ENCODE results near the gene CAMK1D.
"Not testable (repeated sequence)": the region's sequence is repeated elsewhere in the genome, so short reads cannot be mapped to it uniquely, and the experiment has no call there.

Gene CAMK1D

DNA sequence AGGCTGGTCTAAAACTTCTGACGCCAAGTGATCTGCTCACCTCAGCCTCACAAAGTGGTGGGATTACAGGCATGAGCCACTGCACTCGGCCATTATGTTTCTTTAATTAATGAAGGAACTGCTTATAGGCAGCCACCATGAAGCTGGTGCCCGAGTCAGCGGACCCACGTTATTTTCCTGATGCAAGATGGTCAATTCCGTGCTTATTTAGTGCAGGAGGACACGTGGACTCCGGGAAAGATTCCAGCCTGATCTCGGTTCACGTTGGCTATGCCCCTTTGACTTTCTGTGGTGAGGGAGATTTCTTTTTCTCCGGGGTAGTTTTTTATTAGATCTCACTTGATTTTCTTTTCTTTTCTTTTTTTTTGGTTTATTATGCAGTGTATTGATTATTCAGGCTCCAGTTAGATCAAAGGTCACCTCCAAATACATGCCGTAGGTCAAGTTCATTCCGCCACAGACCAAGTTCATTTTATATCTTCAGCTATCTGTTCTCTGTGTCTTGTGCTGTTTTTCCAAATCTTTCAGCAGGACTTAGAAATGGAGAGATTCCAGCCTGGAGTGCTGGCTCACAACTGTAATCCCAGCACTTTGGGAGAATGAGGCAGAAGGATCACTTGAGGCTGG is 8.3 kb downstream of the CAMK1D start:
- H3K4me3 ChIP-seq (ENCODE audit: low read length), result no peak overlapping the region
- no peaks in the 10 kb centered on the region for H3K36me3 ChIP-seq (ENCODE audit: control insufficient read depth, insufficient read depth, low read length)
- peaks cover 5% of the 10 kb centered on the region for H3K27me3 ChIP-seq (ENCODE audit: control insufficient read depth, insufficient read depth, low read length)
- no peak overlapping the region for H3K9ac ChIP-seq (ENCODE audit: low read length)
- no peaks in the 10 kb centered on the region for H3K9me3 ChIP-seq (ENCODE audit: control insufficient read depth, low read length)
- no peaks in the 10 kb centered on the region for H3K4me1 ChIP-seq (ENCODE audit: control insufficient read depth, insufficient read depth, low read length)

DNA sequence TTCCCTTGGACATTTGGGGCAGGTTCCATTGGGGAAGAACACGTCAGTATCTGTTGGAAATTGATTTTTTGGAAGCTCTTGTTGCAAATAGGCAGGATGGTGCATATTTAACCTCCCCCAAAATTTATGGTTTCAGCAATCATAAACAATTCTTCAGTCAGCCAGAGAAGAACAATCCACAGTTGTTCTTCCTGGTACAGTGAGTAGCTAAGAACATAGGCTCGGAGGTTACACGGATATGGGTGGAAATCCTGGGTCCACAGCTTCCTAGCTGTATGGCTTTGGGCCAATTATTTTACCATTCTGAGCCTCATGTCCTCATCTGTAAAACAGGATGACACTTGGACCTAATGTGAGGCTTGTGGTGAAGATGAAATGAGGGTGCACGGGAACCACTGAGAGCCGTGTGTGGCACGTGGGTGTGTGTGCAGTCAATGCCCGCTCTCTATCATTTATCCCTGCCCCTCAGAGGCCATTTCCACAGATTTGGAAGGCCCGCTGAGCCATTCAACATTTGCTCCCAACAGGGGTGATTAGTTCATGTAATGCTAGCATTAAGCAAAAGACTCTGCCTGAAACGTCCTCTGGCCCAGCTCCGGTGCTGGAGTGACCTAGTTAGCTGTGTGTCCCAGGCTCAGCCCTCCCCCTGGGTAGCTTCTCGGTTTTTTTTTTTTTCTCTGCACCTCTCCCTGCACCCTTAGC is 9.7 kb downstream of the CAMK1D start:
- no peaks in the 10 kb centered on the region for H3K36me3 ChIP-seq (ENCODE audit: control insufficient read depth, insufficient read depth, low read length)
- H3K9ac ChIP-seq (ENCODE audit: low read length), result no peak overlapping the region
- H3K27me3 ChIP-seq (ENCODE audit: control insufficient read depth, insufficient read depth, low read length), result no peaks in the 10 kb centered on the region
- H3K9me3 ChIP-seq (ENCODE audit: control insufficient read depth, low read length), result no peaks in the 10 kb centered on the region
- H3K4me1 ChIP-seq (ENCODE audit: control insufficient read depth, insufficient read depth, low read length), result no peaks in the 10 kb centered on the region
- no peak overlapping the region for H3K4me3 ChIP-seq (ENCODE audit: low read length)

DNA sequence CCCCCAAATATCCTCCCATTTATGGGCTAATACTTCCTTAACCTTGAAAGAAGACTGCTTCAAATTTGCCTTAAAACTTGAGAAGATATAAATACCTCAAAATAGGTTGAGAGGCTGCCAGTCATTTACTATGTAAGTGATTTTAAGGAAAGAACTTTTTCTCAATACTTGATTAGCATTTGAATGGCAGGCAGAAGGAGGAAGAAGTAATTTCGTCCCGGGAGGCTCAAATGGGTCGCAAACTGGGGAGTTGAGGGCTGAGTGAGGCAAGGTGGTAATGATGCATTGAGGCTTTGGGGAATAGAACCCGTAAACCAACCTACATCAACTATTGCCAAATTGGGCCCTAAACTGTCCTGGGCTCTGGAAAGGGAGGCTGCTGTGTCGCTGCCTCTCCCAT is 11.1 kb downstream of the CAMK1D start:
- H3K4me3 ChIP-seq (ENCODE audit: low read length), result no peak overlapping the region
- no peaks in the 10 kb centered on the region for H3K27me3 ChIP-seq (ENCODE audit: control insufficient read depth, insufficient read depth, low read length)
- no peaks in the 10 kb centered on the region for H3K9me3 ChIP-seq (ENCODE audit: control insufficient read depth, low read length)
- H3K36me3 ChIP-seq (ENCODE audit: control insufficient read depth, insufficient read depth, low read length), result no peaks in the 10 kb centered on the region
- H3K4me1 ChIP-seq (ENCODE audit: control insufficient read depth, insufficient read depth, low read length), result no peaks in the 10 kb centered on the region
- no peak overlapping the region for H3K9ac ChIP-seq (ENCODE audit: low read length)

DNA sequence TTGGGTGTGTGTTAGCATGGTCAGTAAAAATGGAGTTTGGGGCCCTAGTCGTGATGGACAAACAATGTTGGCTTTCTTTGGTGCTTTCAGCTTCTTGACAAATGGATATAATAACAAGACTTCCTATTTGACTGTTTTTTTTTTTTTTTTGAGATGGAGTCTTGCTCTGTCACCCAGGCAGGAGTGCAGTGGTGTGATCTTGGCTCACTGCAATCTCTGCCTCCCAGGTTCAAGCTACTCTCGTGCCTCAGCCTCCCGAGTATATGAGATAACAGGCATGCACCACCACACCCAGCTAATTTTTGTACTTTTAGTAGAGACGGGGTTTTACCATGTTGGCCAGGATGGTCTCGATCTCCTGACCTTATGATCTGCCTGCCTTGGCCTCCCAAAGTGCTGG is 11.8 kb downstream of the CAMK1D start:
- H3K4me3 ChIP-seq (ENCODE audit: low read length); H3K4me1 ChIP-seq (ENCODE audit: control insufficient read depth, insufficient read depth, low read length); H3K36me3 ChIP-seq (ENCODE audit: control insufficient read depth, insufficient read depth, low read length); H3K9ac ChIP-seq (ENCODE audit: low read length); H3K9me3 ChIP-seq (ENCODE audit: control insufficient read depth, low read length); H3K27me3 ChIP-seq (ENCODE audit: control insufficient read depth, insufficient read depth, low read length): not testable (repeated sequence)

DNA sequence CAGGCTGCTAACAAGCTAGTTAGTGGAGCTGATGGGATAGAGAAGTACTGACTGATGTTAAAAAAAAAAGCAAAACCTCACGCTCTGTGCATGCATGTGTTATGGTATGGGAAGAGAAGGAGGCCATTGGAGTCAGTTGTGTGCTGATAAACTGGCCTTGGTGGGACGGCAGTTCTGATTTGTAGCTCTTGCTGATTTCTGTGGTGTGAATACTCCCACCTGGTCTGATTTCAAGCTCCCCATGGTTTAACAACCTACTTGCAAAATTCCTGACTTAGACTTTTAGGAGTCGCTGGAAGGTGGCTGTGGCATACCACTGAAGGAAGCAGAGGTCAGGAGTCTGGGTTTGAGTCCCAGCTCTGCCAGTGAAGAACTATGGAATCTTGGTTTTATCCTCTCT is 15.2 kb downstream of the CAMK1D start:
- no peaks in the 10 kb centered on the region for H3K36me3 ChIP-seq (ENCODE audit: control insufficient read depth, insufficient read depth, low read length)
- H3K4me1 ChIP-seq (ENCODE audit: control insufficient read depth, insufficient read depth, low read length), result no peaks in the 10 kb centered on the region
- no peaks in the 10 kb centered on the region for H3K9me3 ChIP-seq (ENCODE audit: control insufficient read depth, low read length)
- H3K27me3 ChIP-seq (ENCODE audit: control insufficient read depth, insufficient read depth, low read length), result no peaks in the 10 kb centered on the region
- H3K9ac ChIP-seq (ENCODE audit: low read length), result no peak overlapping the region
- no peak overlapping the region for H3K4me3 ChIP-seq (ENCODE audit: low read length)

DNA sequence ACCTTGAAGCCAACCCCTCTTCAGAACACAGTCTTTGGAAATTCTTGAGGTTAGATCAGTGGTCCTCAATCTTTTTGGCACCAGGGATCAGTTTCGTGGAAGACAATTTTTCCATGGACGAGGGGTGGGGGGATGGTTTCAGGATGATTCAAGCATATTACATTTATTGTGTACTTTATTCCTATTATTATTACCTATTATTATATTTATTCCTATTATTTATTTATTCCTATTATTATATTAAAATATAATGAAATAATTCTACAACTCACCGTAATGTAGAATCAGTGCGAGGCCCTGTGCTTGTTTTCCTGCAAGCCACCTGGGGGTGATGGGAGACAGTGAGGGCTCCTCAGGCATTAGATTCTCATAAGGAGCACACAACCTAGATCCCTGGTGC is 17.9 kb downstream of the CAMK1D start:
- H3K4me3 ChIP-seq (ENCODE audit: low read length), result no peak overlapping the region
- no peaks in the 10 kb centered on the region for H3K4me1 ChIP-seq (ENCODE audit: control insufficient read depth, insufficient read depth, low read length)
- no peak overlapping the region for H3K9ac ChIP-seq (ENCODE audit: low read length)
- no peaks in the 10 kb centered on the region for H3K36me3 ChIP-seq (ENCODE audit: control insufficient read depth, insufficient read depth, low read length)
- H3K9me3 ChIP-seq (ENCODE audit: control insufficient read depth, low read length), result no peaks in the 10 kb centered on the region
- no peaks in the 10 kb centered on the region for H3K27me3 ChIP-seq (ENCODE audit: control insufficient read depth, insufficient read depth, low read length)

DNA sequence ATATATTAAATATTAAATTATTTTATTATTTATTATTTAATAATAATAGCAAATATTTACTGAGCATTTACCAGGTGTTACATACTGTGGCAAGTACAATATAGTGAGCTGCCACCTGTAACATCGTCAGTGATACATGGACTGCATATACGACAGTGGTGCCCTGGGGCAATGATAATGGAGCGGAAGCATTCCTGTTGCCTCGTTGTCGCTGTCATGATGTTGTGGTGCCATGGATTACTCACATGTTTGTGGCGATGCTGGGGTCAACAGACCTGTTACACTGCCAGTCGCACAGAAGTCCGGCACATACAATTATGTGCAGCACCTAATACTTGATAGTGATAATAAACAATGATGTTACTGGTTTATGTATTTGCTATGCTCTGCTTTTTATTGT is 20.6 kb downstream of the CAMK1D start:
- no peaks in the 10 kb centered on the region for H3K9me3 ChIP-seq (ENCODE audit: control insufficient read depth, low read length)
- no peaks in the 10 kb centered on the region for H3K36me3 ChIP-seq (ENCODE audit: control insufficient read depth, insufficient read depth, low read length)
- H3K4me3 ChIP-seq (ENCODE audit: low read length), result no peak overlapping the region
- H3K27me3 ChIP-seq (ENCODE audit: control insufficient read depth, insufficient read depth, low read length), result no peaks in the 10 kb centered on the region
- H3K9ac ChIP-seq (ENCODE audit: low read length), result no peak overlapping the region
- no peaks in the 10 kb centered on the region for H3K4me1 ChIP-seq (ENCODE audit: control insufficient read depth, insufficient read depth, low read length)

DNA sequence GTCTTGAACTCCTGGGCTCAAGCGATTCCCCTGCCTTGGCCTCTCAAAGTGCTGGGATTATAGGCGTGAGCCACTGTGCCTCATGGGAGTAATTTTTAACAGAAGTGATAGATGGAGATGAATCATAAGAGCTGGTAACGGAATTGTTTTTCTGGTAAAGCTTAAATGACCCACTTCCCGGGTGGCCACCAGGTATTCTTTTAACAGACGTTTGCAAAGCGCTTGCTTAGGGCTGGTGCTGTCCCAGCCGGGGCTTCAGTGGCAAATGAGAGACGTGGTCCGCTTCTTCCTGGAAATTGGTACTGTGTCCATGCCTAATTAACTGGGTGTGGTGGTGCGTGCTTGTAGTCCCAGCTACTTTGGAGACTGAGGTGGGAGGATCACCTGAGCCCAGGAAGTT is 23.5 kb downstream of the CAMK1D start:
- Histone ChIP-seq H3K9ac (ENCODE audit: low read length) (no peak overlapping the region), H3K9me3 (ENCODE audit: control insufficient read depth, low read length) (no peaks in the 10 kb centered on the region), H3K4me3 (ENCODE audit: low read length) (no peak overlapping the region), H3K27me3 (ENCODE audit: control insufficient read depth, insufficient read depth, low read length) (no peaks in the 10 kb centered on the region), H3K36me3 (ENCODE audit: control insufficient read depth, insufficient read depth, low read length) (no peaks in the 10 kb centered on the region), H3K4me1 (ENCODE audit: control insufficient read depth, insufficient read depth, low read length) (no peaks in the 10 kb centered on the region)

DNA sequence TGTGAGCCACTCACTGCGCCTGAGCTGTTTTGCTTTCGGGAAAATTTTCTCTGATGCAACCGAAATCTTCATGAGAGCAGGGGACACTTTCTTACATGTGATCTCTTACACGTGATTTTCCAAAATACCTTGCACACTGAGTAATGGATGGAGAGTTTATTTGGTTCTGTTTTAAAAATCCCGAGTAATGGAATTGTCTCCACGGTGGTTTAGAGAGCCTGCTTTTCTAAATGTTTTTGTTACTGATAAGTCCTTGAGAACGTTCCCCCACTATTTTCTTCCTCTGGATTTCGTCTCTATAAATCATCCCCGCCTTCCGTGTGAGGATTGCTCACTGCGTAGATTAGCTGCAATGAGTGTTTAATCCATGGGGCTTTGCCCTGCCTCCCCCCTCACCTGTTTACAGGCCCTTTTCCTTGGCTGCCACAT is 25.7 kb downstream of the CAMK1D start:
- H3K4me3 ChIP-seq (ENCODE audit: low read length), result no peak overlapping the region
- H3K9me3 ChIP-seq (ENCODE audit: control insufficient read depth, low read length), result no peaks in the 10 kb centered on the region
- no peaks in the 10 kb centered on the region for H3K27me3 ChIP-seq (ENCODE audit: control insufficient read depth, insufficient read depth, low read length)
- no peaks in the 10 kb centered on the region for H3K36me3 ChIP-seq (ENCODE audit: control insufficient read depth, insufficient read depth, low read length)
- no peaks in the 10 kb centered on the region for H3K4me1 ChIP-seq (ENCODE audit: control insufficient read depth, insufficient read depth, low read length)
- H3K9ac ChIP-seq (ENCODE audit: low read length), result no peak overlapping the region

DNA sequence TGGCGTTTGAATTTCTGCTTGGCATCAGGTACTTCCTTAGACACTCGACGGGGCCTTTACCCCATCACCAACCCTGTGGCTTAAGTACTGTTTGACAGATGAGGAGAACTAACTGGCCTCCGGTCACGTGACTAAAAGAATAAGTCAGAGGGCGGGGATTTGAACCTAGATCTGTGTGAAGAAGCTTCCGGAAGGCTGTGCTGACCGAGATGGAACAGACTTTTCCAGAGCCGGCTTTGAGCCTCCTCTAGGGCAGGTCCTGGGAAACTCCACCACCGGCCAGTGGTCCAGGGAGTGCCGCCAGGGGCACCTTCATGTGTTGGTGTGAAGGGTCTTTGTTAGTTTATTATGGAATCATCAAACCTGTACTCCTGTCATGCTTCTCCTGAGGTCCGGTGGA is 26.9 kb downstream of the CAMK1D start:
- H3K4me1 ChIP-seq (ENCODE audit: control insufficient read depth, insufficient read depth, low read length), result no peaks in the 10 kb centered on the region
- H3K36me3 ChIP-seq (ENCODE audit: control insufficient read depth, insufficient read depth, low read length), result no peaks in the 10 kb centered on the region
- H3K27me3 ChIP-seq (ENCODE audit: control insufficient read depth, insufficient read depth, low read length), result no peaks in the 10 kb centered on the region
- no peak overlapping the region for H3K4me3 ChIP-seq (ENCODE audit: low read length)
- no peak overlapping the region for H3K9ac ChIP-seq (ENCODE audit: low read length)
- H3K9me3 ChIP-seq (ENCODE audit: control insufficient read depth, low read length), result no peaks in the 10 kb centered on the region

DNA sequence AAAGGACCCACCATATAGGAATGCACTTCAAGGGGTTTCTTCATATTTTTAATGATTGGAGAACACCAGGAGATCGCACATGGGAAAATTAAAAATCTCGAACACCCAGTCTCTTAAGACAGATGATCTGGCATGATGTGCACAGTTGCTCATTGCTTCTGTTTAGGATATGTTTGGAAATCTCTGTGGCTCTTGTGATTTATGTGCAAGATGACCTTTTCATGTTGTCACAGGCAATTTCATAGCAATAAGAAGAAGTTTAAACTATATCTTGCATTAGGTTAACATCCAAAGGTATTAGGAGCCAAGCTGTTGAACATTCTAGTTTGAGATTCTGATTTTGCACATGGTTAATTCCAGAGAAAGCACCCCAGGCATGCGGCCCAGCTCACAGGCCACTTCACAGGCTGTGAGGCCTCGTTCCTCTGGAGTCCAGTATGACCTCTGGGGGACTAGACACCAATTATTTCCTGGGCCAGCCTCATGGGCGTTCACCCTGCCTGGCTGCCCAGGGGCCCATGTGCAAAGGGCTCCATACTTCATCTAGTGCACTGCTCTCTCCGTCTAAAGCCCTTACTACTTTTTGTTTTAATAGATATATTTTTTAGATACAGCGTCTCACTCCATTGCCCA is 28.4 kb downstream of the CAMK1D start:
- no peaks in the 10 kb centered on the region for H3K36me3 ChIP-seq (ENCODE audit: control insufficient read depth, insufficient read depth, low read length)
- H3K9ac ChIP-seq (ENCODE audit: low read length), result no peak overlapping the region
- H3K4me3 ChIP-seq (ENCODE audit: low read length), result no peak overlapping the region
- no peaks in the 10 kb centered on the region for H3K9me3 ChIP-seq (ENCODE audit: control insufficient read depth, low read length)
- H3K27me3 ChIP-seq (ENCODE audit: control insufficient read depth, insufficient read depth, low read length), result no peaks in the 10 kb centered on the region
- H3K4me1 ChIP-seq (ENCODE audit: control insufficient read depth, insufficient read depth, low read length), result no peaks in the 10 kb centered on the region

DNA sequence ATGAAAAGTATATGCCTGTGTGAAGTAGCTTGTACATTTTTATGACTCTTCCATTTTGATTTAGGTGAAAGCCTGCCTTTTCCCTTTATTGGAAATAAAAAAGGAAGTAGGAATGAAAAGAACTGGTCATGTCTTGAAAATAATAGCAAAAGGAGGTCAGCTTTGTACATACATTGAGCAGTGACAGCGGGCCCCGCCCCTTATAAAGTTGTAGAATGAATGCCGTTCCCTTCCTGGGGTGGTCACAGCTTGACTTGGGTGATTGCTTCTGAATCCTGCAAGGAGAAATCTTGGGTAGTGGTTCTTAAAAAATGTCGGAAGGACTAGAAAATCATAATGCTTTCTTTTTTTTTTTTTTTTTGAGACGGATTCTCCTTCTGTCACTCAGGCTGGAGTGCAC is 31.7 kb downstream of the CAMK1D start:
- no peaks in the 10 kb centered on the region for H3K27me3 ChIP-seq (ENCODE audit: control insufficient read depth, insufficient read depth, low read length)
- H3K9me3 ChIP-seq (ENCODE audit: control insufficient read depth, low read length), result no peaks in the 10 kb centered on the region
- H3K9ac ChIP-seq (ENCODE audit: low read length), result no peak overlapping the region
- H3K36me3 ChIP-seq (ENCODE audit: control insufficient read depth, insufficient read depth, low read length), result no peaks in the 10 kb centered on the region
- H3K4me1 ChIP-seq (ENCODE audit: control insufficient read depth, insufficient read depth, low read length), result no peaks in the 10 kb centered on the region
- H3K4me3 ChIP-seq (ENCODE audit: low read length), result no peak overlapping the region
